Testis (tissue), 3 donors: ENCODE measurements around the gene HOXD10. TPM values are rescaled to one million over a fixed set of nuclear protein-coding genes. Genes with fewer than 3 reads are reported as not detected.

Experiments used
- DNase-seq: peaks from one replicate; pipeline ENCODE4 v3.0.0-alpha.2; 2019
- H3K27ac ChIP-seq, 2 donors: fragments of 200-600 bp; sonication (generic); one replicate each; pipeline ENCODE4 v1.5.1; 2019
- H3K27me3 ChIP-seq: fragments of 200-600 bp; sonication (generic); one replicate; pipeline ENCODE4 v1.5.1; 2019
- H3K36me3 ChIP-seq: fragments of 200-600 bp; sonication (generic); one replicate; pipeline ENCODE4 v1.5.1; 2017; ENCODE audit warnings: low read depth; ENCODE audit errors: missing control alignments
- H3K4me1 ChIP-seq: fragments of 200-600 bp; sonication (generic); one replicate; pipeline ENCODE4 v1.5.1; 2019
- H3K4me3 ChIP-seq, 2 donors: fragments of 200-600 bp; sonication (generic); one replicate each; pipeline ENCODE4 v1.5.1; 2017 to 2019
- H3K9me3 ChIP-seq: fragments of 200-600 bp; sonication (generic); one replicate; pipeline ENCODE4 v1.5.1; 2017
- CTCF ChIP-seq, 3 experiments: fragments of 450-650 bp in 2 of 3; fragments of 200-600 bp in 1 of 3; sonication (generic) in 1 of 3; IDR thresholded peaks; one replicate each; pipeline ENCODE4 v1.5.1; 2016 to 2019; ENCODE audit warnings: antibody characterized with exemption in 3 of 3, mild to moderate bottlenecking in 2 of 3, moderate library complexity in 1 of 3
- POLR2A ChIP-seq: fragments of 450-650 bp; IDR thresholded peaks from one replicate; pipeline ENCODE4 v1.6.1; 2017; ENCODE audit warnings: antibody characterized with exemption, mild to moderate bottlenecking, moderate library complexity
- WGBS, 2 donors: methylation state at CpG; one replicate each; pipeline ENCODE4 v1.1.5; 2018; 5-methylcytosine and 5-hydroxymethylcytosine counted together
- intact Hi-C: fragments of 100-400 bp; cut with DNase I; formaldehyde crosslinking; loops from one replicate; pipeline ENCODE4 v1.15.1; 2023; ENCODE audit warnings: low total_unique reads
- polyA plus RNA-seq: library from polyadenylated mRNA; stranded (reverse); fragments of 350-450 nt; fragmentation: Illumina TruSeq; extraction: RNeasy Lipid Tissue Mini Kit (QIAGEN cat#74804); gene quantifications from one replicate; pipeline ENCODE4 v1.2.3, GENCODE V29; 2014; ENCODE audit warnings: low read depth, low replicate concordance; ENCODE audit not compliant: insufficient read depth
- total RNA-seq, 2 donors: library from RNA; depleted of rRNA; stranded (reverse); fragments of >200 nt; gene quantifications; one replicate each; pipeline ENCODE4 v1.2.3, GENCODE V29; 2016

Gene HOXD10
- total and polyA plus RNA-seq, 3 donors from 2014 or later = 0.92 to 3.3 (median 2.7) TPM

GRCh38 chr2:176072292-176072669 lies 44.3 kb upstream of the HOXD10 start:
- H3K27me3 ChIP-seq = no peaks in the 10 kb centered on the region
- H3K27ac ChIP-seq = no peak overlapping the region
- no peak for TF ChIP-seq POLR2A
- no peak for TF ChIP-seq CTCF (IDR thresholded peaks at IDR 0.05)
- intact Hi-C loops = no loop called here
- H3K4me3 ChIP-seq = no peak overlapping the region
- peaks cover 9% of the 10 kb centered on the region for H3K4me1 ChIP-seq
- no peaks in the 10 kb centered on the region for H3K9me3 ChIP-seq
- no peak for DNase-seq
- 19 to 28% methylated on average over 5 of the region's 5 CpGs for WGBS, 2 donors
- no peaks in the 10 kb centered on the region for H3K36me3 ChIP-seq

- no peaks in the 10 kb centered on the region for H3K27me3 ChIP-seq
- no peak overlapping the region for H3K4me3 ChIP-seq
- 8 to 13% methylated on average over 20 to 29 of the region's 29 CpGs for WGBS, 2 donors
- no peaks in the 10 kb centered on the region for H3K9me3 ChIP-seq
- no peaks in the 10 kb centered on the region for H3K36me3 ChIP-seq
- peaks cover 5% of the 10 kb centered on the region for H3K4me1 ChIP-seq
- no peak overlapping the region for H3K27ac ChIP-seq
- intact Hi-C loops = no loop called here
- no peak for DNase-seq
- no peak for TF ChIP-seq CTCF (IDR thresholded peaks at IDR 0.05)
- no peak for TF ChIP-seq POLR2A
Measured at GRCh38 chr2:176072951-176073904, 43.4 kb upstream of the HOXD10 start.

- no peaks in the 10 kb centered on the region for H3K36me3 ChIP-seq
- intact Hi-C loops = no loop called here
- H3K4me1 ChIP-seq = no peaks in the 10 kb centered on the region
- no peak for DNase-seq
- H3K27ac ChIP-seq = no peak overlapping the region
- WGBS, 2 donors = 22 to 36% methylated on average over 7 of the region's 7 CpGs
- peak overlapping the region in 1 of 2 donors; percentile 14 for H3K4me3 ChIP-seq
- TF ChIP-seq CTCF (IDR thresholded peaks at IDR 0.05) = no peak
- TF ChIP-seq POLR2A = no peak
- no peaks in the 10 kb centered on the region for H3K27me3 ChIP-seq
- no peaks in the 10 kb centered on the region for H3K9me3 ChIP-seq
Measured at GRCh38 chr2:176074919-176075425, 41.6 kb upstream of the HOXD10 start.

- DNase-seq = peak; percentile 61
- 12 to 16% methylated on average over 15 of the region's 15 CpGs for WGBS, 2 donors
- Histone ChIP-seq H3K27ac (no peak overlapping the region), H3K4me3 (peak overlapping the region in 1 of 2 donors; percentile 14), H3K4me1 (no peaks in the 10 kb centered on the region), H3K9me3 (no peaks in the 10 kb centered on the region), H3K36me3 (no peaks in the 10 kb centered on the region), H3K27me3 (no peaks in the 10 kb centered on the region)
- intact Hi-C loops = no loop called here
- no peak for TF ChIP-seq POLR2A
- TF ChIP-seq CTCF (IDR thresholded peaks at IDR 0.05) = no peak
Measured at GRCh38 chr2:176075481-176075880, 41.1 kb upstream of the HOXD10 start.
